Panc1 (cell line): ENCODE data around the gene COL3A1.

ENCODE experiments used
- POLR2AphosphoS5 ChIP-seq: IDR thresholded peaks from 2 replicates; pipeline ENCODE4 v1.6.1; 2012; ENCODE audit warnings: mild to moderate bottlenecking, low read depth, low read length, moderate library complexity
- TF ChIP-seq, protein P1 (sequence below): fragments of 450-650 bp; IDR thresholded peaks from 2 replicates; pipeline ENCODE4 v1.5.1; 2017; ENCODE audit warnings: mild to moderate bottlenecking

DNA sequence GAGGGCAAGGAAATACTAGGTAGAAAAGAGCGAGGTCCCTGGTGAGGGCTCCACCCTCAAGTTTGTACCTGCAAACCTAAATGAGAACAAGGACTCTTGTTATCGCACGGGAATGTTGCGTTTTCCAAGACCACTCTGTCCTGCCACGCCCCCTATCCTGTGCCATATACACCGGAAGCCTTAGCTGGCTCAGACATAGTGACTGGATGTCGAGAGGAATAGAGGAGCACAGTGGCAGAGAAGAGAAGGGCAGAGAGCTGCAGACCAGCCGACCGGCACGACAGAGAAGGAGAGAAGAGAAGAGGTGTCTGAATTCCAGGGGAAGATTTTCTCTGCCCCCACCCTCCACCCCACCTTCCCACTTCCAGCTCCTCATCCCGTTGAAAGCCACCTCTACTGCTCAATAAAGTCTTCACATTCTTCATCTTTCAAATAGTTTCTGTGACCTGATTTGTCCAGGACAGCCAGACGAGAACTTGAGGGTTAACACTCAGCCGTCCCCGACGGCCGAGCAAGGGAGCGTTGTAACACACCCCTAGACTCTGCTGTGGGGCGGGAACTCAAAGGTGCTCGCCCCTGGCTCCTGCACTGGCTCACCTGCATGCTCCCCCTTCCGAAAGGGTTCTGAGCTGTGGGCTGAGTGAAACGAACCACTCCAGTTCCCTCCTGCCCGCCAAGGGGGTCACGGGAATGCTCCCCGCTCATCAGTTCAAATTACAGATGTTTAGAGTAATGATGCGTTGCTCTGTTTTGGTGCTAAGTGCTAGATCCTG, 24.9 kb upstream of the COL3A1 start:
- TF ChIP-seq, protein P1, sequence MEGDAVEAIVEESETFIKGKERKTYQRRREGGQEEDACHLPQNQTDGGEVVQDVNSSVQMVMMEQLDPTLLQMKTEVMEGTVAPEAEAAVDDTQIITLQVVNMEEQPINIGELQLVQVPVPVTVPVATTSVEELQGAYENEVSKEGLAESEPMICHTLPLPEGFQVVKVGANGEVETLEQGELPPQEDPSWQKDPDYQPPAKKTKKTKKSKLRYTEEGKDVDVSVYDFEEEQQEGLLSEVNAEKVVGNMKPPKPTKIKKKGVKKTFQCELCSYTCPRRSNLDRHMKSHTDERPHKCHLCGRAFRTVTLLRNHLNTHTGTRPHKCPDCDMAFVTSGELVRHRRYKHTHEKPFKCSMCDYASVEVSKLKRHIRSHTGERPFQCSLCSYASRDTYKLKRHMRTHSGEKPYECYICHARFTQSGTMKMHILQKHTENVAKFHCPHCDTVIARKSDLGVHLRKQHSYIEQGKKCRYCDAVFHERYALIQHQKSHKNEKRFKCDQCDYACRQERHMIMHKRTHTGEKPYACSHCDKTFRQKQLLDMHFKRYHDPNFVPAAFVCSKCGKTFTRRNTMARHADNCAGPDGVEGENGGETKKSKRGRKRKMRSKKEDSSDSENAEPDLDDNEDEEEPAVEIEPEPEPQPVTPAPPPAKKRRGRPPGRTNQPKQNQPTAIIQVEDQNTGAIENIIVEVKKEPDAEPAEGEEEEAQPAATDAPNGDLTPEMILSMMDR = no peak
- TF ChIP-seq POLR2AphosphoS5 = no peak
